HL-60 (cell line): ENCODE measurements around the gene TMPRSS7.

Experiments
- CTCF ChIP-seq: IDR thresholded peaks from one replicate; pipeline ENCODE4 v1.5.1; 2011; ENCODE audit warnings: low read length, control low read depth, inconsistent platforms; ENCODE audit not compliant: insufficient read depth
- POLR2AphosphoS5 ChIP-seq: IDR thresholded peaks from 2 replicates; pipeline ENCODE4 v1.6.1; 2012; ENCODE audit warnings: low read depth
- REST ChIP-seq: IDR thresholded peaks from 2 replicates; pipeline ENCODE4 v1.6.1; 2012; ENCODE audit warnings: low read depth; ENCODE audit not compliant: insufficient replicate concordance

DNA sequence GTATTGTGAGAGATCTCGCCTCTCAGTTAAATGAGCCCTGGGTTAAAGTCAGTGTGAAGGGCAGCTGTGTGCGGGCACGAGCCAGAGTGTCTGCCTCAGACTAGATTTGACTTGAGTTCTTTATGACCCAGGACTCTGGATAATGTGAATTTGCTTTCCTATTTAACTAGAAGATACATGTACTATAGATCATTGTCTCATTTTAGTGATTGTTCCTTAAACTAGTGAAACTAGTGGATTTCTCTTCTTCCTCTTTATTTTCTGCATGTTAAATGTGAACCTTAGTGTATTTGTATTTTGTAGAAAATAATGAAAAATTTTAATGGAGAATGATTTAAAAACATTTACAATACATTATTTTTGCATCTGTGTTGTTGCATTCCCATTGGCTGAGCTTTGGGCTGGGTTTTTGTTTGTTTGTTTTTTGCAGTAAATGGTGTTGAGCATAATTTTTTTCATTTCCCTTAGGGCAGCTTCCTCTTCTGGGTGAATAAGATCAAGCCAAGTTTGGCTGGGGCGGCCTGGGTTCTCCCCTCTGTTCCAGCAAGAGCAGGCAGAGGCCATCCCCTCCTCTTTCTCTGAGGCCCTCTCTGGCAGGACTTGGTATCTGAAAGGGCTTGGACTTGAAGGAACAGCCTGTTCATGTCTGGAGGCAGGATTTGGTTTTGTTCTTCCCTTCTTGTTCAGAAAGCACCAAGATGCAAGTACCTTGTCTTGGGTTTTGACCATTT lies 83.5 kb downstream of the TMPRSS7 start:
- TF ChIP-seq CTCF (no peak), POLR2AphosphoS5 (no peak), REST (no peak)
